BJ (cell line): ENCODE results near the gene PER1. TPM values are rescaled to one million over a fixed set of nuclear protein-coding genes. Genes with fewer than 3 reads are reported as not detected.
A peak's percentile ranks its signal among the peaks of the same experiment; 100 is the strongest.

Experiments
- CTCF ChIA-PET: fragments of 350-600 bp; formaldehyde crosslinking; extraction: SDS; loops from one replicate; lab custom pipeline; 2021; ENCODE audit warnings: antibody characterized with exemption, inconsistent platforms; lab: Yijun Ruan, JAX
- POLR2A ChIA-PET: fragments of 300-600 bp; sonication (Branson Sonifier 250); formaldehyde crosslinking; extraction: SDS; loops from one replicate; lab custom pipeline; 2021; ENCODE audit warnings: antibody characterized with exemption; lab: Charles Lee
- DNase-seq: peaks from one replicate; pipeline ENCODE4 v3.0.0-alpha.2; 2011; ENCODE audit warnings: low read depth
- H3K27me3 ChIP-seq: 2 replicates; pipeline ENCODE4 v1.6.0; 2011; ENCODE audit warnings: low read length; ENCODE audit not compliant: control insufficient read depth, insufficient read depth
- H3K36me3 ChIP-seq: 2 replicates; pipeline ENCODE4 v1.5.1; 2011; ENCODE audit warnings: low read length; ENCODE audit not compliant: control insufficient read depth, insufficient read depth
- H3K4me3 ChIP-seq: 2 replicates; pipeline ENCODE4 v1.5.1; 2011; ENCODE audit warnings: low read depth, mild to moderate bottlenecking, control low read depth, low read length
- CTCF ChIP-seq: IDR thresholded peaks from 2 replicates; pipeline ENCODE4 v1.5.1; 2011; ENCODE audit warnings: low read depth, mild to moderate bottlenecking, control low read depth, inconsistent platforms, low read length, moderate library complexity; ENCODE audit not compliant: insufficient read depth
- polyA plus RNA-seq: library from polyadenylated mRNA; depleted of rRNA; stranded (reverse); fragments of >200 nt; gene quantifications from 2 replicates; pipeline ENCODE4 v1.2.3, GENCODE V29; 2011

The PER1 gene
- polyA plus RNA-seq, 1 experiment: 7.7 TPM

- Histone ChIP-seq H3K4me3 (peak within 1 kb of the TSS; percentile 78), H3K27me3 (no peaks in the 10 kb centered on the region), H3K36me3 (no peaks in the 10 kb centered on the region)
- ChIA-PET POLR2A (interaction anchor here (0.6 to 1.6 kb wide), 3 partner anchors 17 to 136 kb away, joined by 4 to 8 read pairs (median 5); partner anchors contain the start of gene AURKB), CTCF (interaction anchor here (0.9 to 1.7 kb wide), 4 partner anchors 32 to 96 kb away, joined by 3 to 6 read pairs (median 4); no protein-coding TSS in a partner anchor)
- peak; percentile 94 for DNase-seq
- TF ChIP-seq CTCF: peak; percentile 34
Observed at GRCh38 chr17:8189711-8190477, 37.7 kb upstream of the PER1 start, which contains the start of gene BORCS6. BORCS6 (minus strand) TSS chr17:8190180; CDS start chr17:8190140, 40 bp downstream.

- H3K4me3 ChIP-seq: peak overlapping the region; percentile 78
- H3K36me3 ChIP-seq: no peaks in the 10 kb centered on the region
- POLR2A ChIA-PET: interaction anchor here (0.6 to 1.6 kb wide), 3 partner anchors 16 to 32 kb away, joined by 3 to 8 read pairs (median 5); partner anchors contain the start of gene AURKB
- no peak for TF ChIP-seq CTCF
- no peaks in the 10 kb centered on the region for H3K27me3 ChIP-seq
- no peak for DNase-seq
- CTCF ChIA-PET: interaction anchor here (0.9 to 2.3 kb wide), 5 partner anchors 11 to 95 kb away, joined by 3 to 8 read pairs (median 5); no protein-coding TSS in a partner anchor
Observed at GRCh38 chr17:8189041-8189710, 37.0 kb upstream of the PER1 start.

GRCh38 chr17:8188263-8188839 lies 36.1 kb upstream of the PER1 start:
- no peak for DNase-seq
- H3K36me3 ChIP-seq: no peaks in the 10 kb centered on the region
- POLR2A ChIA-PET: interaction anchor here (0.6 kb wide), 2 partner anchors 15 to 33 kb away, joined by 3 read pairs; no protein-coding TSS in a partner anchor
- peak overlapping the region; percentile 78 for H3K4me3 ChIP-seq
- no peaks in the 10 kb centered on the region for H3K27me3 ChIP-seq
- TF ChIP-seq CTCF: no peak
- CTCF ChIA-PET: interaction anchor here (0.9 to 2.3 kb wide), 6 partner anchors 11 to 94 kb away, joined by 3 to 8 read pairs (median 4); no protein-coding TSS in a partner anchor

GRCh38 chr17:8187517-8188262 lies 35.5 kb upstream of the PER1 start:
- Histone ChIP-seq H3K4me3 (peak overlapping the region; percentile 78), H3K36me3 (no peaks in the 10 kb centered on the region), H3K27me3 (no peaks in the 10 kb centered on the region)
- ChIA-PET CTCF (interaction anchor here (0.8 to 2.3 kb wide), 8 partner anchors 11 to 68 kb away, joined by 3 to 9 read pairs (median 4); partner anchors contain the start of gene TMEM107), POLR2A (interaction anchor here (0.6 to 1.4 kb wide), 3 partner anchors 15 to 34 kb away, joined by 3 read pairs; no protein-coding TSS in a partner anchor)
- TF ChIP-seq CTCF: no peak
- DNase-seq: peak; percentile 95
